Caco-2 (cell line): Measurements from ENCODE around the gene SNX25. TPM values are rescaled to one million over a fixed set of nuclear protein-coding genes. Genes with fewer than 3 reads are reported as not detected.
A peak's percentile ranks its signal among the peaks of the same experiment; 100 is the strongest.

ENCODE experiments used
- BruUV-seq: library from RNA; stranded (reverse); fragments of 400-500 nt; replicated peaks from 2 replicates; lab custom pipeline; 2021; lab: Mats Ljungman, UMichigan
- CTCF ChIA-PET: fragments of 300-600 bp; sonication (Branson Sonifier 250); formaldehyde crosslinking; loops from one replicate; lab custom pipeline; 2022; ENCODE audit warnings: antibody characterized with exemption; lab: Charles Lee
- POLR2A ChIA-PET: fragments of 300-600 bp; sonication (Branson Sonifier 250); formaldehyde crosslinking; loops from one replicate; lab custom pipeline; 2022; ENCODE audit warnings: antibody characterized with exemption; lab: Charles Lee
- DNase-seq, 2 experiments: peaks; one replicate each; pipeline versions ENCODE4 v3.0.0 to v3.0.0-alpha.2; 2020 to 2022
- H3K27me3 ChIP-seq: replicated peaks from 2 replicates; pipeline ENCODE4 v1.6.0; 2011; ENCODE audit warnings: low read length; ENCODE audit not compliant: control insufficient read depth, insufficient read depth
- H3K36me3 ChIP-seq: 2 replicates; pipeline ENCODE4 v1.5.1; 2011; ENCODE audit warnings: low read length; ENCODE audit not compliant: control insufficient read depth, insufficient read depth
- H3K4me1 ChIP-seq: fragments of 250-450 bp; sonication (Bioruptor Pico); 2 replicates; pipeline ENCODE4 v1.5.1; 2020; ENCODE audit warnings: mild to moderate bottlenecking
- H3K4me3 ChIP-seq: 2 replicates; pipeline ENCODE4 v1.5.1; 2011; ENCODE audit warnings: low read depth, mild to moderate bottlenecking, control low read depth, low read length
- H3K9me3 ChIP-seq: fragments of 250-450 bp; sonication (Bioruptor Pico); 2 replicates; pipeline ENCODE4 v1.5.1; 2020; ENCODE audit warnings: mild to moderate bottlenecking, moderate library complexity
- H3K27ac Mint-ChIP-seq: one replicate; pipeline ENCODE4 v1.8.0; 2022; ENCODE audit warnings: mixed read lengths; ENCODE audit not compliant: unreplicated experiment
- H3K27me3 Mint-ChIP-seq: one replicate; pipeline ENCODE4 v1.8.0; 2022; ENCODE audit warnings: mixed read lengths; ENCODE audit not compliant: insufficient read depth, unreplicated experiment
- H3K36me3 Mint-ChIP-seq: one replicate; pipeline ENCODE4 v1.8.0; 2022; ENCODE audit warnings: mild to moderate bottlenecking, mixed read lengths; ENCODE audit not compliant: insufficient read depth, unreplicated experiment
- H3K4me1 Mint-ChIP-seq: one replicate; pipeline ENCODE4 v1.8.0; 2022; ENCODE audit warnings: low read depth, mixed read lengths; ENCODE audit not compliant: unreplicated experiment
- H3K4me3 Mint-ChIP-seq: one replicate; pipeline ENCODE4 v1.8.0; 2022; ENCODE audit warnings: mild to moderate bottlenecking, moderate library complexity, mixed read lengths; ENCODE audit not compliant: unreplicated experiment
- H3K9me3 Mint-ChIP-seq: one replicate; pipeline ENCODE4 v1.8.0; 2022; ENCODE audit warnings: mixed read lengths; ENCODE audit not compliant: unreplicated experiment
- CTCF ChIP-seq, 2 experiments: fragments of 200-600 bp in 1 of 2; IDR thresholded peaks; 1 replicate in 1 of 2; 2 replicates in 1 of 2; pipeline versions ENCODE4 v1.5.1 to v1.8.0; 2011 to 2022; ENCODE audit warnings: antibody characterized with exemption in 1 of 2, control low read depth in 1 of 2, inconsistent platforms in 1 of 2, low read depth in 1 of 2, low read length in 1 of 2, mild to moderate bottlenecking in 1 of 2, moderate library complexity in 1 of 2; ENCODE audit not compliant: insufficient read depth in 1 of 2, severe bottlenecking in 1 of 2, unreplicated experiment in 1 of 2
- intact Hi-C: fragments of 100-400 bp; cut with micrococcal nuclease; formaldehyde crosslinking; loops from one replicate; pipeline ENCODE4 v1.10.0; 2022; ENCODE audit not compliant: unreplicated experiment
- total RNA-seq: library from RNA; stranded (reverse); gene quantifications from 2 replicates; pipeline ENCODE4 v1.2.3, GENCODE V29; 2022

Gene SNX25
- total RNA-seq, 1 experiment from 2014 or later: 9.3 TPM

GRCh38 chr4:185183622-185184281 lies 25.6 kb upstream of the SNX25 start:
- peak; percentile 53 to 62 for DNase-seq
- Mint-ChIP-seq H3K27me3 (no peaks in the 10 kb centered on the region), H3K36me3 (no peaks in the 10 kb centered on the region), H3K27ac (no peak overlapping the region), H3K9me3 (no peaks in the 10 kb centered on the region), H3K4me1 (no peaks in the 10 kb centered on the region), H3K4me3 (no peak overlapping the region)
- POLR2A ChIA-PET: interaction anchor here (0.5 to 0.6 kb wide), 2 partner anchors 18 to 40 kb away, joined by 3 to 4 read pairs; partner anchors contain the start of gene SLC25A4
- no peaks in the 10 kb centered on the region for H3K36me3 ChIP-seq
- H3K9me3 ChIP-seq: no peaks in the 10 kb centered on the region
- no peak overlapping the region for H3K4me3 ChIP-seq
- CTCF ChIA-PET: interaction anchor here (0.6 to 1.4 kb wide), 7 partner anchors 9 to 49 kb away, joined by 3 to 5 read pairs (median 3); partner anchors contain the start of gene SLC25A4
- no peaks in the 10 kb centered on the region for H3K4me1 ChIP-seq
- intact Hi-C loops: no loop called here
- no TSS peak for BruUV-seq
- H3K27me3 ChIP-seq: no peaks in the 10 kb centered on the region
- TF ChIP-seq CTCF (IDR thresholded peaks at IDR 0.05; ENCODE audit: insufficient read depth in 1 of 2, low read depth in 1 of 2, low read length in 1 of 2, severe bottlenecking in 1 of 2, unreplicated experiment in 1 of 2): peak; percentile 46 to 63

GRCh38 chr4:185186769-185187168 lies 22.6 kb upstream of the SNX25 start:
- intact Hi-C loops: no loop called here

More at GRCh38 chr4:185186769-185187168, 22.6 kb upstream of the SNX25 start:
- CTCF ChIA-PET: no interaction called here
- no peaks in the 10 kb centered on the region for H3K9me3 Mint-ChIP-seq
- POLR2A ChIA-PET: no interaction called here
- TF ChIP-seq CTCF (IDR thresholded peaks at IDR 0.05; ENCODE audit: insufficient read depth in 1 of 2, low read depth in 1 of 2, low read length in 1 of 2, severe bottlenecking in 1 of 2, unreplicated experiment in 1 of 2): no peak
- peaks cover 6% of the 10 kb centered on the region for H3K36me3 Mint-ChIP-seq
- Histone ChIP-seq H3K9me3 (no peaks in the 10 kb centered on the region), H3K27me3 (no peaks in the 10 kb centered on the region), H3K36me3 (no peaks in the 10 kb centered on the region), H3K4me3 (no peak overlapping the region), H3K4me1 (no peaks in the 10 kb centered on the region)
- BruUV-seq: no TSS peak
- no peaks in the 10 kb centered on the region for H3K27me3 Mint-ChIP-seq
- no peak overlapping the region for H3K4me3 Mint-ChIP-seq
- no peaks in the 10 kb centered on the region for H3K4me1 Mint-ChIP-seq
- no peak overlapping the region for H3K27ac Mint-ChIP-seq
- no peak for DNase-seq
